Measurements from ENCODE around the gene MAP4K3. TPM values are rescaled to one million over a fixed set of nuclear protein-coding genes. Genes with fewer than 3 reads are reported as not detected.

MAP4K3 gene
- total RNA-seq, 1 donor from 2014 or later: 40.7 TPM

GRCh38 chr2:39213015-39213414 is 224.1 kb downstream of the MAP4K3 start:
- no peak for DNase-seq (ENCODE audit: extremely low read depth, low read depth, low spot score)

DNA sequence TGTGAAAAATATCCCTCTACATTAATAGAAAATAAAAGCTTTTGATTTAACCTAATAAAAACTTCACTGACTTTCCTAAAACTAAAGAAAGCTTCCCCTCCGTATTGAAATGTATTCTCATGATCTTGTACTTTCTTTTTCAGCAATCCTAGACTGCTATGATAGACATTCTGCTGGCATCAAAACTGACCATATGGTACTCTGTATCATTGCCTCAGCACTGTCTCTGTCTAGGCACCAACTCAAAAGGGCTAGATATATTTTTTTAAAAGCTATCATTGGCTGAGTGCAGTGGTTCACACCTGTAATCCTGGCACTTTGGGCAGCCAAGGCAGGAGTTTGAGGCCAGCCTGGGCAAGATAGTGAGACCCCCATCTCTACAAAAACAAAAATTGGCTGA is 226.2 kb downstream of the MAP4K3 start:
- no peak for DNase-seq (ENCODE audit: extremely low read depth, low read depth, low spot score)

DNA sequence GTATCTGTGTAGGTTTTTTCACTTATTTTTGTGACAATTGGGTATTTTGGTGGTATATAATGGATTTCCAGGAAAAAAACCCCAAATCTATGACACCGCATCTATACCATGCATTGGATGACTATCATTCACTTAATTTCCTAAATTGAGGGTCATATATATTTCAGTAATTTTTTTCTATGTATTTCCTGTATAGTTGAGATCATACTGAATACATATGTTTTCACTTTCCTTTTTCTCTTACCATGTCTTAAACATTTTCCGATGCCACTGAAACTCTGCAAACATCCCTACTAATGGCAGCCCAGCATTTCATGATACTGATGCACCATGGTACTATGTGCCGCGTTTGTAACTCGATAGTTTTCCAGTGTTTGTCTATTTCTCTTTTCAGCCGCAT is 233.7 kb downstream of the MAP4K3 start:
- DNase-seq (ENCODE audit: extremely low read depth, low read depth, low spot score): no peak

GRCh38 chr2:39202639-39203369 is 234.3 kb downstream of the MAP4K3 start:
- DNase-seq (ENCODE audit: extremely low read depth, low read depth, low spot score): no peak

Other genes starting within 250 kb of the MAP4K3 start
- gene CDKL4, start 193.3 kb downstream of the MAP4K3 start, total RNA-seq: not detected in 2 replicates
- 0.68 and 1.9 TPM in 2 replicates for gene TMEM178A, start 228.6 kb upstream of the MAP4K3 start, total RNA-seq

All from glomerular endothelial cell (primary cell).